LNCAP (cell line): Measurements from ENCODE around the gene ZNF655.

Source experiments
- CTCF ChIP-seq: fragments of 450-650 bp; IDR thresholded peaks from 2 replicates; pipeline ENCODE4 v1.5.1; 2017; ENCODE audit warnings: mild to moderate bottlenecking

ZNF655 gene

GRCh38 chr7:99554939-99555338, 3.5 kb upstream of the ZNF655 start:
- no peak for TF ChIP-seq CTCF

GRCh38 chr7:99557196-99557607, 1.2 kb upstream of the ZNF655 start:
- TF ChIP-seq CTCF, result no peak

GRCh38 chr7:99557940-99558305, 519 bp upstream of the ZNF655 start:
- no peak for TF ChIP-seq CTCF

GRCh38 chr7:99559175-99559915, 903 bp downstream of the ZNF655 start:
- no peak for TF ChIP-seq CTCF

- TF ChIP-seq CTCF, result no peak
Observed at GRCh38 chr7:99560834-99561736, 2.6 kb downstream of the ZNF655 start.

- TF ChIP-seq CTCF, result no peak
Observed at GRCh38 chr7:99561737-99562051, 3.3 kb downstream of the ZNF655 start.

GRCh38 chr7:99562114-99562784, 3.8 kb downstream of the ZNF655 start:
- TF ChIP-seq CTCF, result no peak
